Measurements from ENCODE around the gene ELK3. TPM values are rescaled to one million over a fixed set of nuclear protein-coding genes. Genes with fewer than 3 reads are reported as not detected.

ELK3 gene
- total RNA-seq, 2 donors from 2014 or later, result 4.9 to 8.0 TPM

DNA sequence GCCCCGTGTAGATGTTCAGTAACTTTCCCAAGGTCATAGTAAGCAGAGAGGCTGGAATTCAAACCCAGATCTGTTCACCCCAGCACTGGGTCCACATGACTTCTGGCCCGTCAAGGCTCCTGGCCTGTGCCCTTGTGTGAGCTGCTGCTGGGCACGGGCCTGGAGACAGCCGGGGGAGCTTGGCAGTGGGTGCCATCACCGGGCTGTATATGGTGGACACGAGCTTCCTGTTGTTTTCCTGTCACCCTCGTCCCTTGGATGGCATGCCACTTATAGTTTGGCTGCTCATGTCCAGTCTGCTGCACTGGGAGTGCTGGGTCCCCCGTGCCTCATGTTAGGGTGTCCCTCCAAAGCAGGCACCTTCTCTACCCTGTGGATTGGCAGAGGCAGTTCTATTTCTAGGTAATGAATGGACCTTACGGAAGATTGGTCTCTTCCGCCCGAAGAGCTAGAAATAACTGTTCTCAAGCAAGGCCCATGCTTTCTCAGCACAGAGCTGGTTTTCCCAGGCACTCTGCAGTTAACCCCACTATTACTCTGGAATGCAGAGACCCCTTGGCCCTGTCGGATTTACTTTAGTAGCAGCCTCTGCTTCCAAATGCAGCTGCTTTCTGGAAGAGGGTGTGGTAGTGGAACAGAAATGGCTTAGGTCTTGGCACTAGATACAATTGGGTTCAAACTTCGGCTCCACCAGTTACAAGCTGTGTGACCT lies 44.3 kb downstream of the ELK3 start:
- 69 to 75% methylated on average over 9 to 12 of the region's 13 CpGs for WGBS, 2 donors
- no peak for TF ChIP-seq POLR2A (IDR thresholded peaks at IDR 0.05)
- TF ChIP-seq, protein P1, sequence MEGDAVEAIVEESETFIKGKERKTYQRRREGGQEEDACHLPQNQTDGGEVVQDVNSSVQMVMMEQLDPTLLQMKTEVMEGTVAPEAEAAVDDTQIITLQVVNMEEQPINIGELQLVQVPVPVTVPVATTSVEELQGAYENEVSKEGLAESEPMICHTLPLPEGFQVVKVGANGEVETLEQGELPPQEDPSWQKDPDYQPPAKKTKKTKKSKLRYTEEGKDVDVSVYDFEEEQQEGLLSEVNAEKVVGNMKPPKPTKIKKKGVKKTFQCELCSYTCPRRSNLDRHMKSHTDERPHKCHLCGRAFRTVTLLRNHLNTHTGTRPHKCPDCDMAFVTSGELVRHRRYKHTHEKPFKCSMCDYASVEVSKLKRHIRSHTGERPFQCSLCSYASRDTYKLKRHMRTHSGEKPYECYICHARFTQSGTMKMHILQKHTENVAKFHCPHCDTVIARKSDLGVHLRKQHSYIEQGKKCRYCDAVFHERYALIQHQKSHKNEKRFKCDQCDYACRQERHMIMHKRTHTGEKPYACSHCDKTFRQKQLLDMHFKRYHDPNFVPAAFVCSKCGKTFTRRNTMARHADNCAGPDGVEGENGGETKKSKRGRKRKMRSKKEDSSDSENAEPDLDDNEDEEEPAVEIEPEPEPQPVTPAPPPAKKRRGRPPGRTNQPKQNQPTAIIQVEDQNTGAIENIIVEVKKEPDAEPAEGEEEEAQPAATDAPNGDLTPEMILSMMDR (IDR thresholded peaks at IDR 0.05), result no peak
- H3K27ac ChIP-seq, result no peak overlapping the region
- intact Hi-C loops (cut with DNase I), result no loop called here
- H3K4me1 ChIP-seq, result peaks cover 9% of the 10 kb centered on the region
- H3K9me3 ChIP-seq, result no peaks in the 10 kb centered on the region
- no peak overlapping the region for H3K4me3 ChIP-seq
- DNase-seq (no peak), ATAC-seq (no peak)
- H3K36me3 ChIP-seq (replicated peaks in 1 of 2; ENCODE audit: insufficient read depth in 1 of 2, low read depth in 2 of 2), result no peaks in the 10 kb centered on the region
- no peaks in the 10 kb centered on the region for H3K27me3 ChIP-seq

DNA sequence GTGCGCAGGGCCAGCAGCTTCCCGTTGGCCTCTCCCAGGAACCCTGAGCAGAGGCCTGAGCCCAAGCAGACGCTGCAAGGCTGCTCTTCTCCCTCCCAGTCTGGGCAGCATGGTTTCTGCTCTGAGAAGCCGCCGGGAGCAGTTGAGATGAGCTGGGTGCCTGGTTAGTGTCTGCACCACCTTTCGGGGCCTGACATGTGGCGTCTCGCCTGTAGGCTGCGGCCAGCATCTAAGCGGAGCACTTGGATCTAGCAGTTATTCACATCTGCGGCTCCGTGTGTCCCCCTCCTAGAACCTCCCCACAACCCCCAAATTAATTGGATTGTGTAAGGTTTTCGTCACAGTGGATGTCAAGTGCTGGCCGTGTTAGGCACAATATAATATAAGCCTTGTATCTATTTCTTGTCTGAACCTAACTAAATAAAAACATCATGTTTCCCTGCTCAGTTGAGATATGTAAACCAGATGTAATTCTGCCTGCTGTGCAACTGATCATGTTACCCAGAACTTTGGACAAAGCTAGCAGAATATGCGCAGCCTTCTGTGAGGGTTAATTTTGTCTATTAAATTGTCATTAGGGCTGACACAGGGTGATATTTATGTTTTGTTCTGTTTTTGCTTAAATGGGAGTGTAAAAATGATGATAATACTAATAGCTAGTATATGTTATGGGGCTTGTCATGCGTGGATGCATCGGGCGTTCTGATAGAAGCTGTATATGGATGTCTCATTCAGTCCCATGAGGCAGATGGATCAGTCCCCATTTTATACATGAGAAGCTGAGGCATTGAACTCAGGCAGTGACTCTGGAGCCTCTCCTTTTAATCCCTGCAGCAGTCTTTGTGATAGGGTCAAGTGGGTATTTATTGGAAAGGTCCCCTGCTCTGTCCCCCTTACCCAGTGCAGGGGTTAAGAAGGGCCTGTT lies 45.8 kb downstream of the ELK3 start:
- Histone ChIP-seq H3K27me3 (no peaks in the 10 kb centered on the region), H3K27ac (no peak overlapping the region), H3K4me3 (no peak overlapping the region), H3K4me1 (peaks cover 9% of the 10 kb centered on the region), H3K36me3 (replicated peaks in 1 of 2; ENCODE audit: insufficient read depth in 1 of 2, low read depth in 2 of 2) (no peaks in the 10 kb centered on the region), H3K9me3 (no peaks in the 10 kb centered on the region)
- ATAC-seq (no peak), DNase-seq (peak in 1 of 4 donors; percentile 24)
- intact Hi-C loops (cut with DNase I), result no loop called here
- 89 to 93% methylated on average over 17 to 18 of the region's 18 CpGs for WGBS, 2 donors
- TF ChIP-seq, protein P1 (IDR thresholded peaks at IDR 0.05), result no peak
- no peak for TF ChIP-seq POLR2A (IDR thresholded peaks at IDR 0.05)

DNA sequence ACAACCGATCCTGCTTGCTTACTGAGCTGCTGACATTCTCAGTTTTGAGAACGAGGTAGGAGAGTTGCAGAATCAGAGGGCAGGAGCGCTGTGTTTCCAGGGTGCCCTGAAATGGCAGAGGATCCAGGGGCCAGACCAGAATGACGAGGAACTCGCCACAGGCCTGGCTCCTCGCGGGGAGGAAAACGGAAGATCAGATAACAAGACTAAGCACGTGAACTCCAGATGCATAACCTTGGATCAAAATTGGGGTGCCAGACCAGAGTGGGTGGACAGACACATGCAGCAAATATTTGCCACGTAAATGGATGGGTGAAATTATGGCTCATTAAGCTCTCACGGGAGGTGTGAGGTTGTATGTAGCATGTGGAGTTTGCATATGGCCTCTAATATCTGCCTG lies 46.5 kb downstream of the ELK3 start:
- WGBS, 2 donors, result 62 to 79% methylated on average over 11 of the region's 11 CpGs
- H3K27ac ChIP-seq, result no peak overlapping the region
- no peak for ATAC-seq
- DNase-seq, result no peak
- H3K9me3 ChIP-seq, result no peaks in the 10 kb centered on the region
- intact Hi-C loops (cut with DNase I), result no loop called here
- no peaks in the 10 kb centered on the region for H3K36me3 ChIP-seq (replicated peaks in 1 of 2; ENCODE audit: insufficient read depth in 1 of 2, low read depth in 2 of 2)
- no peak overlapping the region for H3K4me3 ChIP-seq
- peaks cover 9% of the 10 kb centered on the region for H3K4me1 ChIP-seq
- no peaks in the 10 kb centered on the region for H3K27me3 ChIP-seq
- no peak for TF ChIP-seq POLR2A (IDR thresholded peaks at IDR 0.05)
- TF ChIP-seq, protein P1 (IDR thresholded peaks at IDR 0.05), result no peak

- Histone ChIP-seq H3K27ac (peak overlapping the region in 1 of 4 donors; percentile 10), H3K4me3 (no peak overlapping the region), H3K36me3 (replicated peaks in 1 of 2; ENCODE audit: insufficient read depth in 1 of 2, low read depth in 2 of 2) (no peaks in the 10 kb centered on the region), H3K27me3 (no peaks in the 10 kb centered on the region), H3K9me3 (no peaks in the 10 kb centered on the region), H3K4me1 (peaks cover 9% of the 10 kb centered on the region)
- intact Hi-C loops (cut with DNase I), result no loop called here
- DNase-seq, result no peak
- TF ChIP-seq, protein P1 (IDR thresholded peaks at IDR 0.05), result no peak
- 79 to 85% methylated on average over 4 of the region's 4 CpGs for WGBS, 2 donors
- ATAC-seq, result no peak
These were observed 47.3 kb downstream of the ELK3 start for GRCh38 chr12:96241431-96241830.

All from body of pancreas (tissue), 4 donors.